GM12872 (cell line): Measurements from ENCODE around the gene RRP15.

Experiments
- TF ChIP-seq, protein P1 (sequence below): IDR thresholded peaks from 3 replicates; pipeline ENCODE4 v1.5.1; 2011; ENCODE audit warnings: low read depth, mild to moderate bottlenecking, low read length, moderate library complexity; ENCODE audit not compliant: insufficient read depth

Gene RRP15

DNA sequence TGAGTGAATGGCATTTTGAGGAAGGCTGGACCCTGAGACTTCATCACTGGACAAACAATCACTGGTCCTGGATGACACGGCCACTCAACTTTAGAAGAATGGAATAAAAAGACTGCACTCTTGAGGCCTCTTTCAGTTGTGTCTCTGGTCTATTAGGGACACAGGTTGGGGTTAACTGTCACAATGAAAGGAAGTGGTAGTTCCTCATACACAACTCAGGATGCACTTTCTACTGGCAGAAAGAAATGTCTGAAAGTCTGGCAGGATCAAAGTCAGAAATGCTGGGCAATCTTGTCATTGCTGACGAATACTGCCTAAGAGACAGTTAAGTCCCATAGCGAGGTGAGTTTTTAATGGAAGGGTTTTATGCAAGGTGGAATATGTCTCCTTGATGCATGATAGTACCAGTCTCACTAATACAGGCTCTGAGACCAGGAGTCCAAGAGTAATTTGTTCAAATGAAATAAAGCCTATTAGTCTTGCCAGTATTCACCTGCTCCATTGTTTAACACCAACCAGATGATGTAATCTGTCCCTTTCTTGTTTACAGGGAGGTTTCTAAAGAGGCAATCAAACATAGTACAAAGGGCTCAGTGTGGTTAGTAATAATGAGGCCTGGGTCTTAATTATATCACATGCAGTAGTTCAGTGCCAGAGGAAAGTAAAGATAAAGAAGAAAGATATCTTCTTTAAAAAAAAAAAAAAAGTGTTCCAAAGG, 11.2 kb upstream of the RRP15 start:
- TF ChIP-seq, protein P1, sequence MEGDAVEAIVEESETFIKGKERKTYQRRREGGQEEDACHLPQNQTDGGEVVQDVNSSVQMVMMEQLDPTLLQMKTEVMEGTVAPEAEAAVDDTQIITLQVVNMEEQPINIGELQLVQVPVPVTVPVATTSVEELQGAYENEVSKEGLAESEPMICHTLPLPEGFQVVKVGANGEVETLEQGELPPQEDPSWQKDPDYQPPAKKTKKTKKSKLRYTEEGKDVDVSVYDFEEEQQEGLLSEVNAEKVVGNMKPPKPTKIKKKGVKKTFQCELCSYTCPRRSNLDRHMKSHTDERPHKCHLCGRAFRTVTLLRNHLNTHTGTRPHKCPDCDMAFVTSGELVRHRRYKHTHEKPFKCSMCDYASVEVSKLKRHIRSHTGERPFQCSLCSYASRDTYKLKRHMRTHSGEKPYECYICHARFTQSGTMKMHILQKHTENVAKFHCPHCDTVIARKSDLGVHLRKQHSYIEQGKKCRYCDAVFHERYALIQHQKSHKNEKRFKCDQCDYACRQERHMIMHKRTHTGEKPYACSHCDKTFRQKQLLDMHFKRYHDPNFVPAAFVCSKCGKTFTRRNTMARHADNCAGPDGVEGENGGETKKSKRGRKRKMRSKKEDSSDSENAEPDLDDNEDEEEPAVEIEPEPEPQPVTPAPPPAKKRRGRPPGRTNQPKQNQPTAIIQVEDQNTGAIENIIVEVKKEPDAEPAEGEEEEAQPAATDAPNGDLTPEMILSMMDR: no peak

DNA sequence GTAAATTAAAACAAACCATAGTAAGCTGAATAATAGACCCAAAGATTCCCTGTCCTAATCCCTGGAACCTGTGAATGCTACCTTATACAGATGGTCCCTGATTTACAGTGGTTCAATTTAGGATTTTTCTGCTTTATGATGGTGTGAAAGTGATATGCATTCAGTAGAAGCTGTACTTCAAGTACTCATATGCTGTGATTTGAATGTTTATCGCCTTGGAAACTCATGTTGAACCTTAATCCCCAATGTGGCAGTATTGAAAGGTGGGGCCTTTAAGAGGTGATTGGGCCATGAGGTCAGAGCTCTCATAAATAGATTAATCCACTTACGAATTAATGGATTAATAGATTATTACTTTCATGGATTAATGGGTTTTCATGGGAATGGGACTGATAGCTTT, 10.6 kb upstream of the RRP15 start:
- TF ChIP-seq, protein P1: no peak

DNA sequence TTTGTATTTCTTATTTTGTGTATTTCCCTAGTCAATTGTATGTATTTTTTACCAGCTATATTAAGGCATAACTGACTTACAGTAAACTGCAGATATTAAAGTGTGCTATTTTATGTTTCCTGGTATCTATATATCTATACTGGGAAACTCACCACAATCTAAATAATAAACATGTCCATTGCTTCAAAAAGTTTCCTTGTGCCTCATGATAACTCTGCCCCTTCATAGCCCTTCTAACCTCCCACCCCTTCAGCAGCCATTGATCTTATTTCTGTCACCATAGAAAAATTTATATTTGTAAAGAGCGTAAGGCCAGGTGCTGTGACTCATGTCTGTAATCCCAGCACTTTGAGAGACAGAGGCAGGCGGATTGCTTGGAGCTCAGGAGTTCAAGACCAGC, 9.3 kb upstream of the RRP15 start:
- TF ChIP-seq, protein P1: no peak

DNA sequence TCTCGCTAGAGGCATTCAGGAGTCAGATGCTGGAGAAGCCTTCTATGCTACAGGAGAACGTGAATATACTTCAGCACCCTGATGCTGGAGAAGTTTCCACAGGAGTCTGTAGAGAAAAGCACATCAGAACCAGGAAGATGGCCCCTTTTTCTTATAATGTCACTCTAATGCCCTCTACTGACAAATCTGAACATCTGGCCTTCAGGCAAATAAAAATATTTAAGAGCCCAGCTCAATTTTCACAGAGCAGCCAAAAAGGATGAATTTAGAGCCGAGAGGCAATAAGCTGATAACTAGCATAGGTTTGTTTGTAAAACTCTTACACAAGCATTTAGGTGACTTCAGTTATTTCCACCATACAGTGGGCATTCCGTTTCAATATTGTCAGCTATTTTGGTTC, 3.8 kb upstream of the RRP15 start:
- TF ChIP-seq, protein P1: 0 out of 3 replicates have a peak, but pooled peaks have one; percentile 9

DNA sequence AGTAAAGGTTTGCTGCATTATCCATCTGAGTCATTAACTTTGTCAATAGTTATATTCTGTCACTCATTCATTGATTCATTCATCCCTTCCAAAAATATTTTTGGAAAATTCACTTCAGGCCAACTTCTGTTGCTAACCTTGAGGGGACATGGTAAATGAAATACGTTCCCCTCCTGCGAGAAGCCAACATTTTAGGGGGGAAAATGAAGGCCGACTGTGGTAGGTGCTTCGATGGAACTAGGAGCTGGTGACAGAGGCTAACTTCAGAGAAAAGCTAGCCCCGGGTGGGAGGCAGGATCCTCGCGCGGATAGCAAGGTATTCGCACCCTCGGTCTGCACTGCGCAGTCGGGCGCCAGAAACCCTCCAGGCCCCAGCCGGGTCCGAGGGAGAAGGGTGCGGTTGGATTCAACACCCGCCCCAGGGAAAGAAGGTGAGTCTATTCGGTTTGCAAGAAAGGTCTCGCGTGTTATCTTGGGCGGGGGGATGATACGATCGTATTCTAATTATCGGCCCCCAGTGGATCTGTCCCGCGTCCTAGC, 646 bp upstream of the RRP15 start:
- TF ChIP-seq, protein P1: no peak

DNA sequence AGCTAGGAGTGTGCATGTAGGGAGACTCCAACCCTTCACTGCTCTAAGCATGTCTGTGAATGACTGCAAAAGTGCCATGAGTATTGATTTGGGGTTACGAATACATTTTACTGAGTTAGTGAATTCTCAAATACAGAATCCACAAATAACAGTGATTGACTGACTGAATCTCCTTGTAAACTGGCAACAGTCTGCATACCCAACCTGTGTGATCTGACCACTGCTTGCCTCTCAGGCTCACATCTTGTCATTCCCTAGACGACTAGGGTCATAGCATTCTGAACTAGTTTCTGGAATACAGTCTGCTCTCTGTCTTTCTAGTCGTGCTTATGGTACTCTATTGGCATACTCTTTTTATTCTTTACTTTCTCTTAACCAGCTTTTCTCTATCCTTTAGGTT, 7.4 kb downstream of the RRP15 start:
- TF ChIP-seq, protein P1: no peak

DNA sequence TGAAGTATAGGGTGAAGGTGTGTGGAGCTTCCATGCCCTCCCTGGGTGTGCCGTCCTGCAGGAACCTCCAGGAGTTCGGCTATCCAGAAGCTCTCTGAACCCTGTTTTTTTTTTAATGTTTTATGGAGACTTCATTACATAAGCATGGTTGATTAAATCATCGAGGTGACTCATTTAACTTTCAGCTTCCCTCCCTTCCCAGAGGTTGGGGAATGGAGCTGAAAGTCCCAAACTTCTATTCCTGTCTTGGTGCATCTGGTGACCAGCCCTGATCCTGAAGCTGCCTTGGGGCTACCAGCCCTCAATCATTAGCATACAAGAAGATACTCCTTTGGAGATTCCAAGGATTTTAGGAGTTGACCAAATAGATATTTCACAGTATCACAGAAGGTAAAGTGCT, 9.5 kb downstream of the RRP15 start:
- TF ChIP-seq, protein P1: no peak
